SU-DHL-6 (cell line): ENCODE results near the gene DOK6.
"Not testable (repeated sequence)": the region's sequence is repeated elsewhere in the genome, so short reads cannot be mapped to it uniquely, and the experiment has no call there.

ENCODE experiments used
- H2AFZ ChIP-seq: fragments of 200-600 bp; sonication (generic); 2 replicates; pipeline ENCODE4 v1.6.1; 2014; ENCODE audit warnings: low read depth, mild to moderate bottlenecking, moderate library complexity, mixed read lengths, antibody characterized with exemption, low read length; ENCODE audit not compliant: severe bottlenecking
- H3F3A ChIP-seq: fragments of 200-600 bp; shearing (Covaris generic); 2 replicates; pipeline ENCODE4 v1.6.0; 2016; ENCODE audit warnings: antibody characterized with exemption, mild to moderate bottlenecking; ENCODE audit not compliant: insufficient read depth
- H3K27ac ChIP-seq: fragments of 200-600 bp; sonication (generic); 2 replicates; pipeline ENCODE4 v1.5.1; 2016; ENCODE audit warnings: low read depth, mild to moderate bottlenecking, low read length, moderate library complexity, mixed read lengths
- H3K27me3 ChIP-seq: fragments of 200-600 bp; sonication (generic), shearing (Covaris generic); 2 replicates; pipeline ENCODE4 v1.6.0; 2014; ENCODE audit warnings: mild to moderate bottlenecking, low read length
- H3K36me3 ChIP-seq: fragments of 200-600 bp; sonication (generic); 2 replicates; pipeline ENCODE4 v1.6.1; 2014; ENCODE audit warnings: mild to moderate bottlenecking, low read length, mixed read lengths
- H3K4me2 ChIP-seq: fragments of 300-600, 200-600 bp; shearing (Covaris generic), sonication (generic); 2 replicates; pipeline ENCODE4 v1.6.0; 2014; ENCODE audit warnings: low read length, low read depth, mild to moderate bottlenecking; ENCODE audit not compliant: poor library complexity, severe bottlenecking
- H3K4me3 ChIP-seq: fragments of 200-600 bp; sonication (generic); 2 replicates; pipeline ENCODE4 v1.5.1; 2014; ENCODE audit warnings: antibody characterized with exemption, low read length, mild to moderate bottlenecking, mixed read lengths; ENCODE audit not compliant: insufficient read depth, poor library complexity, severe bottlenecking
- H3K79me2 ChIP-seq: fragments of 200-600 bp; sonication (generic); 2 replicates; pipeline ENCODE4 v1.6.1; 2014; ENCODE audit warnings: mild to moderate bottlenecking, low read length, moderate library complexity; ENCODE audit not compliant: insufficient read depth
- H3K9ac ChIP-seq: fragments of 200-600 bp; sonication (generic); 2 replicates; pipeline ENCODE4 v1.7.0; 2014; ENCODE audit warnings: mild to moderate bottlenecking, low read length
- H3K9me2 ChIP-seq: fragments of 200-600 bp; sonication (generic); replicated peaks from 2 replicates; pipeline ENCODE4 v1.6.1; 2014; ENCODE audit warnings: low read length; ENCODE audit not compliant: insufficient read depth
- H3K9me3 ChIP-seq: fragments of 200-600 bp; sonication (generic); 2 replicates; pipeline ENCODE4 v1.6.1; 2014; ENCODE audit warnings: low read length, mixed read lengths; ENCODE audit not compliant: insufficient read depth
- H4K20me1 ChIP-seq: fragments of 200-600 bp; sonication (generic); 2 replicates; pipeline ENCODE4 v1.6.1; 2014; ENCODE audit warnings: low read depth, mild to moderate bottlenecking, antibody characterized with exemption, low read length, moderate library complexity, mixed read lengths
- CTCF ChIP-seq: fragments of 200-600 bp; sonication (generic); IDR thresholded peaks from one replicate; pipeline ENCODE4 v1.5.1; 2017; ENCODE audit warnings: antibody characterized with exemption, mild to moderate bottlenecking, low read length, moderate library complexity; ENCODE audit not compliant: insufficient read depth, poor library complexity, severe bottlenecking
- EZH2phosphoT487 ChIP-seq: fragments of 200-600 bp; sonication (generic), shearing (Covaris generic); conservative IDR thresholded peaks from 2 replicates; pipeline ENCODE4 v1.6.1; 2018; ENCODE audit warnings: mild to moderate bottlenecking, antibody characterized with exemption, low read length, moderate library complexity, mixed read lengths

DOK6 gene

GRCh38 chr18:69819460-69819859 is 418.8 kb downstream of the DOK6 start:
- no peaks in the 10 kb centered on the region for H3K36me3 ChIP-seq
- H3K4me2 ChIP-seq, result no peak overlapping the region
- TF ChIP-seq EZH2phosphoT487 (no peak), CTCF (no peak)
- no peak overlapping the region for H3K27ac ChIP-seq
- no peak overlapping the region for H3K4me3 ChIP-seq
- no peaks in the 10 kb centered on the region for H3K9me3 ChIP-seq
- no peaks in the 10 kb centered on the region for H3F3A ChIP-seq
- no peak overlapping the region for H2AFZ ChIP-seq
- no peaks in the 10 kb centered on the region for H3K9me2 ChIP-seq
- no peaks in the 10 kb centered on the region for H3K79me2 ChIP-seq
- H3K27me3 ChIP-seq, result no peaks in the 10 kb centered on the region
- H3K9ac ChIP-seq, result no peak overlapping the region
- no peaks in the 10 kb centered on the region for H4K20me1 ChIP-seq

- TF ChIP-seq CTCF (no peak), EZH2phosphoT487 (no peak)
- no peak overlapping the region for H3K4me3 ChIP-seq
- H3K27me3 ChIP-seq, result no peaks in the 10 kb centered on the region
- no peaks in the 10 kb centered on the region for H3K36me3 ChIP-seq
- H3K4me2 ChIP-seq, result no peak overlapping the region
- H3K79me2 ChIP-seq, result no peaks in the 10 kb centered on the region
- H4K20me1 ChIP-seq, result no peaks in the 10 kb centered on the region
- no peak overlapping the region for H2AFZ ChIP-seq
- H3K27ac ChIP-seq, result no peak overlapping the region
- H3K9ac ChIP-seq, result no peak overlapping the region
- no peaks in the 10 kb centered on the region for H3F3A ChIP-seq
- H3K9me2 ChIP-seq, result no peaks in the 10 kb centered on the region
- H3K9me3 ChIP-seq, result no peaks in the 10 kb centered on the region
These were observed 419.9 kb downstream of the DOK6 start for GRCh38 chr18:69820538-69820937.

- H3K9me3 ChIP-seq, result no peaks in the 10 kb centered on the region
- no peak overlapping the region for H3K9ac ChIP-seq
- no peaks in the 10 kb centered on the region for H3K9me2 ChIP-seq
- H3K4me3 ChIP-seq, result no peak overlapping the region
- no peaks in the 10 kb centered on the region for H4K20me1 ChIP-seq
- no peak overlapping the region for H3K4me2 ChIP-seq
- H3K79me2 ChIP-seq, result no peaks in the 10 kb centered on the region
- H3F3A ChIP-seq, result no peaks in the 10 kb centered on the region
- no peaks in the 10 kb centered on the region for H3K36me3 ChIP-seq
- H3K27me3 ChIP-seq, result peaks cover 3% of the 10 kb centered on the region; the same call in 1 of the 2 replicates
- H3K27ac ChIP-seq, result no peak overlapping the region
- no peak overlapping the region for H2AFZ ChIP-seq
- no peak for TF ChIP-seq CTCF
These were observed 429.5 kb downstream of the DOK6 start for GRCh38 chr18:69830189-69830588.

GRCh38 chr18:69834980-69835379 is 434.3 kb downstream of the DOK6 start:
- H2AFZ ChIP-seq, H3F3A ChIP-seq, H3K4me2 ChIP-seq, H3K9me3 ChIP-seq, H3K27ac ChIP-seq, H3K27me3 ChIP-seq, H3K36me3 ChIP-seq, H3K79me2 ChIP-seq, H3K9ac ChIP-seq, H3K9me2 ChIP-seq, H3K4me3 ChIP-seq, H4K20me1 ChIP-seq: not testable (repeated sequence)
